Measurements from ENCODE around the gene CNPY1.

- no peak for TF ChIP-seq CTCF (IDR thresholded peaks at IDR 0.05)
- no peak for TF ChIP-seq POLR2AphosphoS5 (IDR thresholded peaks at IDR 0.05)
- TF ChIP-seq POLR2A (IDR thresholded peaks at IDR 0.05): no peak
Observed at GRCh38 chr7:155579565-155579964, 33.2 kb upstream of the CNPY1 start.

Measured in stomach (tissue), 4 donors.